Ovary (tissue), 9 donors: ENCODE data around the gene ZNF616. TPM values are rescaled to one million over a fixed set of nuclear protein-coding genes. Genes with fewer than 3 reads are reported as not detected.

Source experiments
- DNase-seq, 5 donors: peaks; one replicate each; pipeline ENCODE4 v3.0.0-alpha.2; 2019 to 2020
- H3K27ac ChIP-seq, 2 donors: fragments of 200-600 bp; one replicate each; pipeline versions ENCODE4 v1.5.1 to v1.8.0; 2019 to 2022
- H3K27me3 ChIP-seq: fragments of 200-600 bp; one replicate; pipeline ENCODE4 v1.8.0; 2022
- H3K36me3 ChIP-seq: fragments of 200-600 bp; sonication (generic); one replicate; pipeline ENCODE4 v1.5.1; 2019
- H3K4me1 ChIP-seq: one replicate; pipeline ENCODE4 v1.8.1; 2013; ENCODE audit warnings: mild to moderate bottlenecking, moderate library complexity; ENCODE audit not compliant: insufficient read depth
- H3K4me3 ChIP-seq: fragments of 200-600 bp; sonication (generic); one replicate; pipeline ENCODE4 v1.5.1; 2017
- H3K9me3 ChIP-seq, 2 donors: fragments of 200-600 bp in 1 of 2; sonication (generic) in 1 of 2; one replicate each; pipeline versions ENCODE4 v1.5.1 to v1.8.1; 2013 to 2019; ENCODE audit warnings: mild to moderate bottlenecking in 1 of 2, moderate library complexity in 1 of 2
- CTCF ChIP-seq, 3 donors: fragments of 450-650 bp in 2 of 3; fragments of 200-600 bp in 1 of 3; IDR thresholded peaks; one replicate each; pipeline versions ENCODE4 v1.5.1 to v1.8.0; 2016 to 2022; ENCODE audit warnings: antibody characterized with exemption in 3 of 3, mild to moderate bottlenecking in 1 of 3
- EP300 ChIP-seq: sonication (generic); formaldehyde crosslinking; IDR thresholded peaks from one replicate; pipeline ENCODE4 v1.6.1; 2017; ENCODE audit warnings: antibody characterized with exemption
- POLR2A ChIP-seq: fragments of 450-650 bp; IDR thresholded peaks from one replicate; pipeline ENCODE4 v1.6.1; 2017; ENCODE audit warnings: antibody characterized with exemption, mild to moderate bottlenecking, moderate library complexity
- WGBS, 3 donors: extraction: QIAGEN DNeasy Blood & Tissue Kit in 1 of 3; methylation state at CpG; one replicate each; pipeline versions ENCODE4 v1.1.5 to v1.1.7; 2013 to 2017; 5-methylcytosine and 5-hydroxymethylcytosine counted together
- intact Hi-C, 4 donors: fragments of 100-400 bp; cut with DNase I; formaldehyde crosslinking; loops; one replicate each; pipeline versions ENCODE4 v1.11.0 to v1.15.1; 2022 to 2023
- polyA plus RNA-seq, 2 donors: library from polyadenylated mRNA; stranded (reverse); fragments of 200-250 nt in 1 of 2; fragments of 350-450 nt in 1 of 2; fragmentation: Illumina TruSeq in 1 of 2; extraction: RNeasy Lipid Tissue Mini Kit (QIAGEN cat#74804) in 1 of 2; gene quantifications; one replicate each; pipeline ENCODE4 v1.2.3, GENCODE V29; 2013 to 2014
- total RNA-seq, 7 donors: library from RNA; depleted of rRNA in 2 of 7; stranded (reverse); fragments of >200 nt in 2 of 7; fragmentation: NEBNext Ultra II Directional in 3 of 7; extraction: Animal tissue kit (Norgen Biotek cat#: 25700) in 3 of 7; gene quantifications; one replicate each; pipeline versions ENCODE4 v1.1.0 to v1.2.4, GENCODE V29; 2016 to 2023
- donor health status: DM: no; HTN: no; CAD: no; lungs with moderate emphysema.
- donor health status: DM: no; HTN: no; CAD: no.
- donor health status: Bipolar disorder and iron deficiency.
- donor health status: DM: yes; HTN: yes; CAD: no.
- donor health status: DM: no; HTN: no; CAD: no.
- donor health status: DM: yes; HTN: yes; CAD: no.

The ZNF616 gene
- total and polyA plus RNA-seq, 9 donors: 4.5 to 22.3 (median 14.0) TPM

GRCh38 chr19:52176574-52176973 lies 36.8 kb upstream of the ZNF616 start:
- TF ChIP-seq EP300: no peak
- no peak for TF ChIP-seq CTCF (IDR thresholded peaks at IDR 0.05)
- TF ChIP-seq POLR2A: no peak
- intact Hi-C loops: no loop called here
- Histone ChIP-seq H3K9me3 (no peaks in the 10 kb centered on the region), H3K36me3 (no peaks in the 10 kb centered on the region), H3K27ac (no peak overlapping the region), H3K4me3 (no peak overlapping the region), H3K4me1 (peaks cover 3% of the 10 kb centered on the region), H3K27me3 (no peaks in the 10 kb centered on the region)
- WGBS, 3 donors: 77 to 79% (median 78%) methylated on average over 10 of the region's 10 CpGs
- no peak for DNase-seq

- no peak overlapping the region for H3K4me3 ChIP-seq
- 91 to 96% (median 92%) methylated on average over 1 of the region's 1 CpG for WGBS, 3 donors
- no peak overlapping the region for H3K27ac ChIP-seq
- intact Hi-C loops: no loop called here
- peaks cover 3% of the 10 kb centered on the region for H3K4me1 ChIP-seq
- TF ChIP-seq POLR2A: no peak
- no peaks in the 10 kb centered on the region for H3K36me3 ChIP-seq
- H3K9me3 ChIP-seq: no peaks in the 10 kb centered on the region
- no peaks in the 10 kb centered on the region for H3K27me3 ChIP-seq
- no peak for DNase-seq
These were observed 32.6 kb upstream of the ZNF616 start for GRCh38 chr19:52172347-52172746.

- 2% methylated on average over 37 of the region's 37 CpGs for WGBS, 3 donors
- Histone ChIP-seq H3K27ac (peak within 1 kb of the TSS; percentile 70 to 80), H3K9me3 (no peaks in the 10 kb centered on the region), H3K4me1 (peaks cover 3% of the 10 kb centered on the region), H3K27me3 (no peaks in the 10 kb centered on the region), H3K36me3 (no peaks in the 10 kb centered on the region), H3K4me3 (peak within 1 kb of the TSS; percentile 77)
- TF ChIP-seq CTCF (IDR thresholded peaks at IDR 0.05): no peak
- DNase-seq: peak; percentile 91 to 96 (median 94)
- intact Hi-C loops: loop anchor here in 1 of 4 donors (2.0 kb wide), 2 partner anchors 17 to 33 kb away; partner anchors contain the start of gene ZNF616
These were observed 31.8 kb upstream of the ZNF616 start, which contains the start of gene ZNF836 for GRCh38 chr19:52171321-52172169. Gene ZNF836 (minus strand): TSS chr19:52171621. CDS start chr19:52168072, 3,549 bp downstream.

- H3K36me3 ChIP-seq: no peaks in the 10 kb centered on the region
- peak; percentile 35 to 66 (median 53) for DNase-seq
- no peak for TF ChIP-seq POLR2A
- TF ChIP-seq CTCF (IDR thresholded peaks at IDR 0.05): no peak
- no peak for TF ChIP-seq EP300
- no peaks in the 10 kb centered on the region for H3K27me3 ChIP-seq
- peak overlapping the region; percentile 77 for H3K4me3 ChIP-seq
- H3K27ac ChIP-seq: peak overlapping the region; percentile 70 to 80
- peaks cover 3% of the 10 kb centered on the region for H3K4me1 ChIP-seq
- 0 to 1% (median 0%) methylated on average over 22 of the region's 22 CpGs for WGBS, 3 donors
- intact Hi-C loops: loop anchor here in 1 of 4 donors (2.0 kb wide), 2 partner anchors 18 to 32 kb away; partner anchors contain the start of gene ZNF616
- H3K9me3 ChIP-seq: no peaks in the 10 kb centered on the region
These were observed 31.2 kb upstream of the ZNF616 start for GRCh38 chr19:52170863-52171320.

- no peaks in the 10 kb centered on the region for H3K9me3 ChIP-seq
- peak overlapping the region; percentile 77 for H3K4me3 ChIP-seq
- peaks cover 3% of the 10 kb centered on the region for H3K4me1 ChIP-seq
- no peak for DNase-seq
- no peak for TF ChIP-seq EP300
- TF ChIP-seq POLR2A: no peak
- no peak for TF ChIP-seq CTCF (IDR thresholded peaks at IDR 0.05)
- peak overlapping the region in 1 of 2 donors; percentile 70 for H3K27ac ChIP-seq
- H3K36me3 ChIP-seq: no peaks in the 10 kb centered on the region
- no peaks in the 10 kb centered on the region for H3K27me3 ChIP-seq
- 1 to 2% (median 2%) methylated on average over 5 of the region's 5 CpGs for whole genome bisulfite sequencing, 3 donors
- intact Hi-C loops: loop anchor here in 1 of 4 donors (2.0 kb wide), 2 partner anchors 18 to 32 kb away; partner anchors contain the start of gene ZNF616
These were observed 30.6 kb upstream of the ZNF616 start for GRCh38 chr19:52170304-52170703.
